Lower leg skin (tissue), 3 donors: ENCODE data around the gene PXDN.

Experiments
- CTCF ChIP-seq, 3 donors: fragments of 450-650 bp; IDR thresholded peaks; one replicate each; pipeline ENCODE4 v1.5.1; 2016; ENCODE audit warnings: antibody characterized with exemption in 3 of 3, mild to moderate bottlenecking in 3 of 3, moderate library complexity in 2 of 3
- POLR2A ChIP-seq, 2 donors: fragments of 450-650 bp; IDR thresholded peaks; one replicate each; pipeline ENCODE4 v1.6.1; 2016 to 2017; ENCODE audit warnings: antibody characterized with exemption in 2 of 2, mild to moderate bottlenecking in 1 of 2, moderate library complexity in 1 of 2

DNA sequence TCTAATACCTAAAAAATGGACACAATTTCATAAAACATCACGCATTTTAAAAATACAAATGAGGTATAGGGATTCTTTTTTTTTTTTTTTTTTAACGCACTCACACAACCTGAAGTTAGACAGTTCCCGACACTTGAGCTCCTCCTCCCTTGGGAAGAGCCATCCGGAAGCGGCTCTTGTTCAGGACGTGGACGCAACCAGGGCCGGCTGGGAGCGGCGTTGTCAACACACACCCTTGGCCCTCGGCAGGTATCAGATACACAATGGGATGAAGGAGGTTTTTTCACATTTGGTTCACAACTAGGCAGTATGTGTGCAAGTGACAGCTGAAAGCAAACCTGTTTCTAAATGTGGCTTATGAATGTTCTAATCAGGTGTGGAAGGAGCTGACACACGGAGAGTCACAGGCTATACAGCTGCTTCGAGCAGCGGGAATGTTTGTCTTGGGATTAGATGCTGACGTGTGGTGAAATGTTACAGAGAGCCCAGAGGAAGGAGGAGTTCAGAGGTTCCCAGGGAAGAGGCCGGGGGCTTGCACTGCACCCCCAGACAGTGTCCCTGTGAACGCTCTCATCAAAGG, 111.1 kb downstream of the PXDN start:
- TF ChIP-seq CTCF (IDR thresholded peaks at IDR 0.05) (no peak), POLR2A (IDR thresholded peaks at IDR 0.05) (no peak)
